KMS-11 (cell line): ENCODE data around the gene STAT4.

Experiments
- H2AFZ ChIP-seq: fragments of 200-600 bp; sonication (generic); 2 replicates; pipeline ENCODE4 v1.6.1; 2016; ENCODE audit warnings: antibody characterized with exemption, mixed run types, low read depth
- H3K27ac ChIP-seq: fragments of 200-600 bp; sonication (generic); 2 replicates; pipeline ENCODE4 v1.6.1; 2016; ENCODE audit warnings: mild to moderate bottlenecking, mixed run types
- H3K27me3 ChIP-seq: fragments of 200-600 bp; sonication (generic); 2 replicates; pipeline ENCODE4 v1.6.1; 2017; ENCODE audit warnings: mild to moderate bottlenecking, low read depth, mixed run types, moderate library complexity; ENCODE audit not compliant: insufficient read depth
- H3K36me3 ChIP-seq: fragments of 200-600 bp; sonication (generic); 2 replicates; pipeline ENCODE4 v1.6.1; 2017; ENCODE audit warnings: mild to moderate bottlenecking, mixed run types; ENCODE audit not compliant: insufficient read depth
- H3K4me1 ChIP-seq: fragments of 200-600 bp; sonication (generic); 2 replicates; pipeline ENCODE4 v1.6.1; 2016; ENCODE audit warnings: mild to moderate bottlenecking, low read depth, mixed run types; ENCODE audit not compliant: poor library complexity, severe bottlenecking
- H3K4me2 ChIP-seq: fragments of 200-600 bp; sonication (generic); 2 replicates; pipeline ENCODE4 v1.7.0; 2016; ENCODE audit warnings: mild to moderate bottlenecking, mixed run types
- H3K4me3 ChIP-seq: fragments of 200-600 bp; sonication (generic); IDR thresholded peaks from 2 replicates; pipeline ENCODE4 v1.6.1; 2017; ENCODE audit warnings: low read depth, low read length, mixed read lengths; ENCODE audit not compliant: insufficient read depth
- H3K79me2 ChIP-seq: fragments of 200-600 bp; sonication (generic); 2 replicates; pipeline ENCODE4 v1.6.1; 2016; ENCODE audit warnings: low read depth, mixed run types; ENCODE audit not compliant: insufficient read depth
- H3K9ac ChIP-seq: fragments of 200-600 bp; sonication (generic); 2 replicates; pipeline ENCODE4 v1.6.1; 2016; ENCODE audit warnings: mild to moderate bottlenecking, mixed run types
- H4K20me1 ChIP-seq: fragments of 200-600 bp; sonication (generic); 2 replicates; pipeline ENCODE4 v1.6.1; 2016; ENCODE audit warnings: mild to moderate bottlenecking, mixed run types; ENCODE audit not compliant: insufficient read depth
- CTCF ChIP-seq: fragments of 200-600 bp; sonication (generic); conservative IDR thresholded peaks from 2 replicates; pipeline ENCODE4 v1.6.1; 2017; ENCODE audit warnings: low read depth, mild to moderate bottlenecking, antibody characterized with exemption, low read length, moderate library complexity, mixed read lengths

The STAT4 gene

DNA sequence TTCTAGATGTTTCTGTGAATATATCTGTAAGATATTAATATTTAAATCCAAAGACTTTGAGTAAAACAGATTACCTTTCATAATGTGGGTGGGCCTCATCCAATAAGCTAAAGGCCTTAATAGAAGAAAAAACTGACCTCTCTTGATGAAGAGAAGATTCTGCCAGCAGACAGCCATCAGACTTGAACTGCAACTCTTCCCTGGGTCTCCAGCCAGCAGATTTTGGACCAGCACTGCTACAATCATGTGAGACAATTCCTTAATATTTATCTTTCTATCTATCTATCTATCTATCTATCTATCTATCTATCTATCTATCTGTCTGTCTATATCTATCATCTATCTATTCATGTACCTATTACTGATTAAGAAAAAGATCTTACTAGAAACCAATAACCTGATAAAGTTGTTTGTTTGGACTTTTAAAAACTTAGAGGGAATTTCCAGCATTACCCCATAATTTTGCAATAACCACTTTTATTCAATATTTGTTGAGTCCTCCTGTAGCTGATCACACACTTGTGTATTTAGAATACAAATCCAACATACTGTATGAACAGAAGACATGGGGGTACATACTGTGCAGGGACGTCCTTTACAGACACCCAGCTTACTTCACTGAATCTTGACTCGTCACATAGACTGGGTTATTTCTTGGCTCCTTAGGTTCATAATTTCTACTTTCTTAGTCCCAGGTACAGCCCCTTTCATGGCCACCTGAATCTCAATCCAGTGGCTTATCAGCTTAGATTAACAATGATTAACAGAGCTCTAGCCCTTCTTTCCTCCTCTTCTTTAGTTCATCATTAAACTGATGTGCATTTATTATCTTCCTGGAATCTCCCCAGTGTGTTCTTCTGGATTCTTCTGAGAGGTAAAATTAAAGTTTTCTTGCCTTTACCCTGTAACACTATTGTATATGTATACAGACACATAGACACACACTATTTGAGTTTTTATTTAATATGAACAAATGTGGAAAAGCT, 27.2 kb upstream of the STAT4 start:
- no peak overlapping the region for H3K4me2 ChIP-seq
- no peaks in the 10 kb centered on the region for H3K79me2 ChIP-seq
- no peak for TF ChIP-seq CTCF
- H3K27ac ChIP-seq = no peak overlapping the region
- peaks cover 7% of the 10 kb centered on the region for H3K4me1 ChIP-seq
- H3K4me3 ChIP-seq = no peak overlapping the region
- no peaks in the 10 kb centered on the region for H4K20me1 ChIP-seq
- H3K9ac ChIP-seq = no peak overlapping the region
- no peaks in the 10 kb centered on the region for H3K36me3 ChIP-seq
- no peak overlapping the region for H2AFZ ChIP-seq
- no peaks in the 10 kb centered on the region for H3K27me3 ChIP-seq

- H3K36me3 ChIP-seq = no peaks in the 10 kb centered on the region
- peaks cover 7% of the 10 kb centered on the region for H3K4me1 ChIP-seq
- no peak for TF ChIP-seq CTCF
- H4K20me1 ChIP-seq = no peaks in the 10 kb centered on the region
- H3K4me3 ChIP-seq = no peak overlapping the region
- H3K9ac ChIP-seq = no peak overlapping the region
- peak overlapping the region; percentile 19; the same call in 1 of the 2 replicates for H3K4me2 ChIP-seq
- no peaks in the 10 kb centered on the region for H3K79me2 ChIP-seq
- H3K27me3 ChIP-seq = no peaks in the 10 kb centered on the region
- no peak overlapping the region for H2AFZ ChIP-seq
- H3K27ac ChIP-seq = no peak overlapping the region
These were observed 26.1 kb upstream of the STAT4 start for GRCh38 chr2:191176801-191177438.

GRCh38 chr2:191176305-191176704, 25.5 kb upstream of the STAT4 start:
- H2AFZ ChIP-seq = no peak overlapping the region

GRCh38 chr2:191174442-191174841, 23.6 kb upstream of the STAT4 start:
- H3K27ac ChIP-seq = no peak overlapping the region

More at GRCh38 chr2:191176305-191176704, 25.5 kb upstream of the STAT4 start:
- no peaks in the 10 kb centered on the region for H3K27me3 ChIP-seq
- no peaks in the 10 kb centered on the region for H3K36me3 ChIP-seq
- H3K4me3 ChIP-seq = no peak overlapping the region
- TF ChIP-seq CTCF = no peak
- no peaks in the 10 kb centered on the region for H3K79me2 ChIP-seq
- H3K9ac ChIP-seq = no peak overlapping the region
- peak overlapping the region; percentile 19; the same call in 1 of the 2 replicates for H3K4me2 ChIP-seq
- no peak overlapping the region for H3K27ac ChIP-seq
- H3K4me1 ChIP-seq = peaks cover 7% of the 10 kb centered on the region
- H4K20me1 ChIP-seq = no peaks in the 10 kb centered on the region

More at GRCh38 chr2:191174442-191174841, 23.6 kb upstream of the STAT4 start:
- TF ChIP-seq CTCF = no peak
- Histone ChIP-seq H3K9ac (no peak overlapping the region), H4K20me1 (no peaks in the 10 kb centered on the region), H3K4me1 (peaks cover 7% of the 10 kb centered on the region), H3K36me3 (no peaks in the 10 kb centered on the region), H3K79me2 (no peaks in the 10 kb centered on the region), H2AFZ (no peak overlapping the region), H3K4me3 (no peak overlapping the region), H3K4me2 (no peak overlapping the region), H3K27me3 (no peaks in the 10 kb centered on the region)
